ENCODE data around the gene PCCA.
"Not testable (repeated sequence)": the region's sequence is repeated elsewhere in the genome, so short reads cannot be mapped to it uniquely, and the experiment has no call there.

The PCCA gene

DNA sequence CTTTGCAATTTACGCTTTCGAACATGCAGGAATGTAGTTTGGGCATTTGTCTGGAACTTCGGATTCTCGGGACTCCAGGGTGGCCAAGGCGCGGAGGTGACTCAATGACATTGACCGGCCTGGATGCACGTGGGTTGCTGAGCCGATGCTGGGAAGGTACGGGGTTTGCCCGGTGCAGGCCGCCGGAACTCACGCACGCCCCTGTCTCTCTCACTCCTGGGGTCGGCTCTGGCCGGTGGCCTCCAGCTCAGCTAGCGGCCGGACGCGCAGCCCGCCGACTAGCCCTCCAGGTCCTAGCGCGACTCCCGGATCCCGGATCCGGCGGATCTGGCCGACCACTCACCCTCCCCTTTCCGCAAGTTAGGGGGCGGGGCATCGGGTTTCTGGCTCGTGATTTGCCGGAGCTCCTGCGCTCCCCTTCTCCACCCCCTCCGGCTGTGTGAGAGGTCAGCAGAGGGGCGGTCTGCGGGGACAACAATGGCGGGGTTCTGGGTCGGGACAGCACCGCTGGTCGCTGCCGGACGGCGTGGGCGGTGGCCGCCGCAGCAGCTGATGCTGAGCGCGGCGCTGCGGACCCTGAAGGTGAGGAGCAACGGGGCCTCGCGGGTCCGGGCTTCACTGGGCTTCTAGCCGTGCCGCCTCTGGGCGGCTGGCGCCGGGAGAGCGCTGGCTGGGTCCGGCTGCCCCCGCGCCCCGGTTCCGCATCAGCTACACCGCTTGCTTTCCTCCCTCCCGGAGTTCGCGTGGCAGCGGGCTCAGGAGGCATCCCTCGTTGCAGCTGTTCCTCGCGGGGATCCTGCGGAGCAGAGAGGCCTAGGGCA lies at the start of gene PCCA:
Gene PCCA, plus strand, starts transcription at position 450 of the 821 bp plus-strand sequence. Its CDS starts 28 bp downstream, at position 478.
- DNase-seq: peak; percentile 97

GRCh38 chr13:100039740-100040139 lies 49.2 kb upstream of the PCCA start:
- DNase-seq: no peak

- DNase-seq: peak; percentile 56
Measured at GRCh38 chr13:100040196-100040595, 48.7 kb upstream of the PCCA start.

DNA sequence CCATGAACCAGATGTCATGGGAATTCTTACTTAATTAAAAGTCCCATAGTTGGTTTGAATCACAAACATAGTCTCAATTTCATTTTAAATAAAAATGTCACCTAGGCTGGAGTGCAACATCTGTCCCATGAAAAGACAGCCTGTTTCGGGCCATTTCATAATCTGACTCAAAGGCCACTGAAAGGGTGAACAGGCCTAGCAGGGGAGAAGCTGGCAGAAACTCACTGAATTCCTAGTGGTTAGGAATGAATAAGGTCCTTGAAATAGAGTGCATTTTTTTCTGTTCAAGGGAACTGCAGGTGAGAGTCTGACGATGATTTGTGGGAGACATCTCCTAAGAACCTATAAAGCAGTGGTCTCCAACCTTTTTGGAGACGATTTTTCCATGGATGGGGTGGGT lies 44.0 kb upstream of the PCCA start:
- peak; percentile 35 for DNase-seq

DNA sequence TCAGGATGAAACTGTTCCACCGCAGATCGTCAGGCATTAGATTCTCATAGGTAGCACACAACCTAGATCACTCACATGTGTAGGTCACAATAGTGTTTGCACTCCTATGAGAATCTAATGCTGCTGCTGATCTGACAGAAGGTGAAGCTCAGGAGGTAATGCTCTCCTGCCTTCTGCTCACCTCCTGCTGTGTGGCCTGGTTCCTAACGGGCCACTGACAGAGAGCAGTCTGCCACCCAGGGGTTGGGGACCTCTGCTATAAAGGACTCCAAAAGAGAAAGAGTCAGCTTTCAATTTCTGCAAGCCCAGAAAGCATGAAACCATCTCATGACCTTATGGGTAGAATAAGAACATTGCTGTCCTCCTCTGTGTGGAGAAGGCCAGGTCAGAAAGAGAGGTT lies 43.5 kb upstream of the PCCA start:
- DNase-seq: no peak

DNA sequence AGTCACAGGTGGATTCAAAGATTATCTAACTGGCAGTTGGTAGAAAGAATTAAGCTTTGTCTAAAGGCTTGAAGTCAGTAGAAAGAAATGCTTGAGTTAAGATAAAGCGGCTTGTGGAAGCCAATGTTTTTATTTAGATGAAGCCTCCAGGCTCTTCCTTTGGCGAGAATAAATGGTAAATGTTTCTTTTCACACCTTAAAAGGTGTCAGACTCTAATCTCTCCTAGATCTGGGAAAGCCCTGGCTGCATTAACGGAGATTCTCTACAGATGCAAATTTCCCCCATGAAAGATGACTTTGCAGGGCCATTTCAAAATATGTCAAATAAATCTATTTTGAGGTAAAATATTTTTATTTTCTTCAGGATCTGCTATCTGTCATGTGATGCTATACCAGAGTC lies 37.8 kb upstream of the PCCA start:
- no peak for DNase-seq

- no peak for DNase-seq
Measured at GRCh38 chr13:100059827-100060226, 29.1 kb upstream of the PCCA start.

DNA sequence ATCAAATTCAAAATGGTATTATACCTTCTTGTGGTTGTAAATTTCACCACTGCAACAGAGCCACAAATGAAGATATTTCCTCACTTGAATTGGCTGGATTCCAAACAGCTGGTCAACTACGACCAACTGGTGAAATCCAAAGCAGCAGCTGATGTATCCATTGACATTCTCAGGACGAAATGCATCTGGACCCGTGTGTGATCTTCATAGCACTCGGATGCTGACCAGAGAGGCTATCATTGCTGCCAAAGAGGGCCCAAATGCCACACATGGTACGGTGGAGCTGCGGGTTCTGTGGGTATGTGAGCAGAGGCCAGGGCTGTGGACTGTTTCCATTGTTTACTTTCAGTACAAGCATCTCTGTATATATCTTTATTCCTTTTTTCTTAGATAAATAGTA lies 25.6 kb upstream of the PCCA start:
- DNase-seq: no peak

DNA sequence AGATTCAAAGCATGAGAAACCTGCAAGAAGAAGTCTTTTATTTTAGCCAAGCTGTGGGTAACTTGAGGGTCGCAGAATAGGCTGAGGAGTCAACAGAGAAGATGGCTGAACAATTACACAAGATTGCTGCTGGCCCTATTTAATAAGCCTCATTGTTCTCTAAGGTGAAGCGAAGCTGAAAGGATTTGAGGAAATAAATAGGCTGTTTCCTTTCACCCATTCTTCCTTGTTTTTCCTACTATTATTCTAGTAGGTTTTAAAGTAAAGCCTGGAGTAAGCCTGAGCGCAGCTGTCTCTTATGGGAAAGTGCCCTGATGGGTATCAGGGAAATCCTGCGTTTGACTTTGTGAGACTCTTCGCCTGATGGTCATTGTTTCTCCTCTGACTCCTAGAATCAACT lies 25.0 kb upstream of the PCCA start:
- no peak for DNase-seq

DNA sequence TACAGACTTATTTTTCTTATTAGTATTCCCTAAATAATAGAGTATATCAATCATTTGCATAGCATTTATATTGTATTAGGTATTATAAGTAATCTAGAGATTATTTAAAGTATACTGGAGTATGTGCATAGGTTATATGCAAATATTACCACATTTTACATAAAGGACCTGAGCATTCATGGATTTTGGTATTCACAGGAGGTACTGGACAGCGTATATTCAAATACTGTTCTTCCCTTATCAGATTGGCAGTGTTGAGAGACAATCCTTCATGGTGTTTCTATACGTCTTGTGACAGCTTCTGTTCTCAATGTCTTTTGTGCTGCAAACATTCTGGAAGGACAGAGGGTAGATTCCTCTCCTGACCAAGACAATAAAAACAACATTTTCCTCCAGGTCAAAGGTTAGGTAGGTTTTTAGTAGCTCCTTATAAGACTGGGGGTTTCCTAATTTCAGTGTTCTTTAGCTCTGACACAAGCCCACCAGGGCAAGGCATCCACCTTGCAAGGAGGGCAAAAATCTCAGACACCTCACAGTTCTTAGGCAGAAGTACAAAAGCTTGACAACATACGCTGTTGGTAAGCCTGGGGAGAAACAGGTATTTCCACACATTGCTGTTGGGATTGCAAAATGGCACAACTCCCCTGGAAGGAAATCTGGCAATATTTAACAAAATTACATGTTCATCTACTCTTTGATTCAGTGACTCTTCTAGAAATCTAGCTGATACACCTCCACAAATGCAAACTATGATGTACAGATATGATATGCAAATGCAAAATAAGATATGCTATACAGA lies 20.6 kb upstream of the PCCA start:
- DNase-seq: no peak

GRCh38 chr13:100069278-100069677 lies 19.6 kb upstream of the PCCA start:
- DNase-seq: no peak

DNA sequence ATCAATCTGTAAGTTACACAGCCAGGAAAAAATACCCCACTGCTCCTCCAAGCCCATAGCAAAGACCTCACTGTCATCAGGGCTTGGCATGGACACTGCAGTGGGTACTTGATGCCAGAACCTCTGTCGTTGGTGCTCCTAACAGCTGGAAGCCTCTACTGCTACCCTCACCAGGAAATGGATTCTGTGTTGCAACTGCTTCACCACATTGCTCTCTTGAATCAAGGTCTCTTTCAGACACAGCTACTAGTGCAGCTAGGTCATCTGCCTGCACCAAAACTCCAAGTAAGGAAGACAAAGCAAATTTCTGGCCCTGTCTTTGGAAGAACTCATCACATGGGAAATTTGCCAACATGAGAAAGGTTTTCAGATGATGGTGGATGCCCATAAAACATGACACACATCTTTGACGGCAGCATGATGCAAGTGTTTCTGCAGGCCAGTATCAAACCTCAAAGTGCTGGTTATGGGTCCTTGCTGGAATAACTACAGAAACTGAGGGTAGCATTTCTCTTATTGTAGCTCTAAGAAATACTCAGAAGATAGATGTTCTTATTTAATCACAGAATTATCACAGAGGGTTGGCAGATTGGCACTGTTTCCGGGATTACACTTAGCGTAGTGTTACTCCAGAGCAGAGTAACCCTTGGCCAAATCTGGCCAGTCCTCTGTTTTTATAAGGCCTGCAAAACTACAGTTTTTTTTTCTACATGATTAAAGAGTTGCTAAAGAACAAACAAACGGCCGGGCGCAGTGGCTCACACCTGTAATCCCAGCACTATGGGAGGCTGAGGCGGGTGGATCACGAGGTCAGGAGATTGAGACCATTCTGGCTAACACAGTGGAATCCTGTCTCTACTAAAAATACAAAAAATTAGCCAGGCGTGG lies 12.9 kb upstream of the PCCA start:
- DNase-seq: no peak

DNA sequence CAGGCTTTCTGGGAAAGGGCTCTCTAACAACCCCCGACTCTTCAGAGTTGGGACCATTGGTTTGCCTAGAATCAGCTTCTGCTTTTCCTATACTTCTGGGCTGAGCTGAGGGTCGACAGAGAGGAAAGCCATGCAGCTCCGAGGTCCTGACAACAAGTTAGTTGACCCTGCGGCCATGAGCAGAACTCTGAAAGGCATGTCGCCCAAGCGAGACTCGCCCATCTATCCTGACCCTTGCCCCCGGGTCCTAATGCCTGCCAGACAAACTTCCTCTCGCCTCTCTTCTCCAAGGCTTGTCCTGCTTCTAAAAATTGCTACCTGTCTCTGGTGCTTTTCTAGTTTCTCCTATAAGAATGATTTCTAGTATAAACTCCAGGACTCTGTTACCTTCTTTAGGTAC lies 9.9 kb upstream of the PCCA start:
- DNase-seq: not testable (repeated sequence)

DNA sequence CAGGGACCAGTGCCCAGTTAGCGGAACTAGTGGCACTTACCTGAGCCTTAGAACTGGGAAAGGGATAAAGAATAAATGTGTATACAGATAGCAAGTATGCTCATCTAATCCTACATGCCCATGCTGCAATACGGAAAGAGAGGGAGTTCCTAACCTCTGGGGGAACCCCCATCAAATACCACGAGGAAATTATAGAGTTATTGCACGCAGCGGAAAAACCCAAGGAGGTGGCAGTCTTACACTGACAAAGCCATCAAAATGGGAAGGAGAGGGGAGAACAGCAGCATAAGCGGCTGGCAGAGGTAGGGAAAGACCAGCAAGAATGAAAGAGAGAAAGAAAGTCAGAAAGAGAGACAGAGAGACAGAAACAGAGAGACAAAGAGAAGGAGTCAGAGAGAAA lies 5.5 kb upstream of the PCCA start:
- DNase-seq: not testable (repeated sequence)

DNA sequence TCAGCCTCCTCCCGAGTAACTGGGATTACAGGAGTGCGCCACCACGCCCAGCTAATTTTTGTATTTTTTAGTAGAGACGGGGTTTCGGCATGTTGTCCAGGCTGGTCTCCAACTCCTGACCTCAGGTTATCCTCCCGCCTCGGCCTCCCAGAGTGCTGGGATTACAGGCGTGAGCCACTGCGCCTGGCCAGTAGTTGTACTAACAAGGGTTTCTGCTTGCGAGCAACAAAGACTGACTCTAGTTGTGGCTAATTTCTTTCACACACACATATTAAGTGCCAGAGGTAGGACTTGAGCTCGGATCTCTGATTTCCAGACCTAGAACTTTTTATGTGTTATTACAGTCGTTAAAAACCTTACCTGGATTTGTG lies 635 bp upstream of the PCCA start:
- peak; percentile 69 for DNase-seq

DNA sequence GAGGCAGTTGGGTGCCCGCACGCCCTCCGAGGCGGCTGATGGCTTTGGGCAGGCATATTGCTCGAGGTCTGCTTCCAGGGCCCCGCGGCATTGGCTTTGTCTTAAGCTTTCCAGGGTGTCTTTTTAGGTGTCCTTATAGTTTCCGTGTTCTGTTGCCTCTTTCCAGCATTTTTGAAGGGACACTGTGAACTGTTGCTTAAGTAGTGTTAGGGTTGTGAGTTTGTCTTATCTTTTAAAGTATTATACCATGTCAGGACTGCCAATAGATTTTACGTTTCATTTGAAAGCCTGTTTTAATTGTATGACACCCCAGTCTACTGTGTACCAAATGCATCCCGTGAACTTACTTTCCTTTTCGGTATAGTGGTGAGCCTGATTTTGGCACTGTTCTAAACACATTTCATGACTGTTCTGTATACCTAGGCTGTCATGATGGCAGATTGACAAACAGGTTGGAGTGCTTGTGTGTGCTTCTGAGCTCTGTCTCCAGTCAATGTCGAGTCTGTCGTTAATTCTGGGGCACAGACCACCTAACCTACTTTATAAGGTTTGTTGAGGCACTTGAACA lies 656 bp downstream of the PCCA start:
- DNase-seq: peak; percentile 62

DNA sequence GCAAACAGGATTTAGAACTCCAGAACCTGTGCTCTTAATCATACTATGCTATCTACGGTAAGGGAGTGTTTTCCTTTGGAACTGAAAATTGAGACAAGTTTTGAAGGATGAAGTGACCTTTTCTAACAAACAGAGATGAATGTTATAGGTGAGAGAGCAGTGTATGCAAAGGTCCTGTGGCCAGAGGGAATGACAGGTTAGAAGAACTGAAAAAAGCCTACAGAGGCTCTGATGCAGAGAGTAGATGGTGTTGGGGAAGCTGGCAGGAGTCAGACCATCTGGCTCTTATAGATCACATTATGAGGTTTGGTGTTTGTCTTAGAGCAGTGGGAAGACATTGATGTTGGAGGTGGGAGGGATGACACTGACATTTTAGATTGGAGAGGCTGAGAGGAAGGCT lies 2.0 kb downstream of the PCCA start:
- no peak for DNase-seq

- DNase-seq: no peak
Measured at GRCh38 chr13:100091391-100091790, 2.5 kb downstream of the PCCA start.

DNA sequence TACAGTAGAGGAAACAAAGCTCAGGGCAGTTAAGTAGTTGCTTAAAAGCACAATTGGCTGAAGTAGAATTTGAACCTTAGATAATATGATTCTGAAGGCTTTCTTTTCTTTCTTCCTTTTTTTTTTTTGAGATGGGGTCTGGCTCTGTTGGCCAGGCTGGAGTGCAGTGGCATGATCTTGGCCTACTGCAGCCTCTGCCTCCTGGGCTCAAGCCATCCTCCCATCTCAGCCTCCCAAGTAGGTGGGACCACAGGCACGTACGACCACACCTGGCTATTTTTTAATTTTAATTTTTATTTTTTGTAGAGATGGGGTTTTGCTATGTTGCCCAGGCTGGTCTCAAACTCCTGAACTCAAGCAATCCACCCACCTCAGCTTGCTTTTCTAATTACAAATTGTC lies 3.4 kb downstream of the PCCA start:
- DNase-seq: not testable (repeated sequence)

DNA sequence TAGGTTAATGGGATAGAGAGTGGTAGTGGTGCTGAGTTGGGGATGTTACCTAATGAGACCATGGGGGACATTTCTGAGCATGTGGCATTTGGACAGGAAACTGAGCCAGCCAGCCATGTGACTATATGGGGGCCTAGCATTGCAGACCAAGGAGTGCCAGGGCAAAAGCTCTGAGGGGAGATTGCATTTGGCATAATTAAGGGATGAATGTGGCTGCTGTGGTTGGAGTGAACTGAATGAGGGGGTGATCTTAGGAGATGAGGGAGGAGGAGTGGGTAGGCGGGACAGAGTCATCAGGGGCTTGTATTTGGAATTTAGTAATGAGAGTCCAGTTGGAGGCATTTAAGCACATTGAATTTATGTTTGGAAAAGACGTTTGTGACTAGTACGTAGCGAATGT lies 6.6 kb downstream of the PCCA start:
- DNase-seq: no peak

DNA sequence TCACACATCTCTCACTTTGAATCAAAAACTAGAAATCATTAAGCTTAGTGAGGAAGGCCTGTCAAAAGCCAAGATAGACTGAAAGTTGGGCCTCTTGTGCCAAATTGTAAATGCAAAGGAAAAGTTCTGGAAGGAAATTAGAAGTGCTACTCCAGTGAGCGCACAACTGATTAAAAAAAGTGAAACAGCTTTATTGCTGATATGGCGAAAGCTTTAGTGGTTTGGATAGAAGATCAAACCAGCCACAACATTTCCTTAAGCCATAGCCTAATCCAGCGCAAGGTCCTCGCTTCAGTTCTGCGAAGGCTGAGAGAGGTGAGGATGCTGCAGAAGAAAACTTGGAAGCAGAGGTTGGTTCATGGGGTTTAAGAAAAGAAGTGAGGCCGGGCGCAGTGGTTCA lies 7.6 kb downstream of the PCCA start:
- no peak for DNase-seq

- DNase-seq: no peak
Measured at GRCh38 chr13:100097821-100098220, 8.9 kb downstream of the PCCA start.

Measured in DMS79 treated with DMSO at 0.1 percent for 48 hours (cell line).